DMS153 (cell line): ENCODE measurements around the gene WDR6.

Experiments used
- DNase-seq: peaks from one replicate; lab custom pipeline; 2025; lab: John Stamatoyannopoulos, UW

Gene WDR6

GRCh38 chr3:49007068-49007770 is at the start of gene WDR6:
WDR6 (plus strand) TSS chr3:49007391; CDS start chr3:49007432, 41 bp downstream.
- peak; percentile 87 for DNase-seq

- DNase-seq, result no peak
Observed at GRCh38 chr3:48960841-48961413, 46.3 kb upstream of the WDR6 start.

- DNase-seq, result no peak
Observed at GRCh38 chr3:48962340-48962739, 44.9 kb upstream of the WDR6 start.

- DNase-seq, result no peak
Observed at GRCh38 chr3:48962939-48963338, 44.3 kb upstream of the WDR6 start.

- no peak for DNase-seq
Observed at GRCh38 chr3:48963591-48963990, 43.6 kb upstream of the WDR6 start.

GRCh38 chr3:48966367-48966766 is 40.8 kb upstream of the WDR6 start:
- no peak for DNase-seq

GRCh38 chr3:48966876-48967361 is 40.3 kb upstream of the WDR6 start:
- DNase-seq, result no peak

- DNase-seq, result no peak
Observed at GRCh38 chr3:48970586-48970985, 36.6 kb upstream of the WDR6 start.

GRCh38 chr3:48974076-48974864 is 32.9 kb upstream of the WDR6 start:
- no peak for DNase-seq

- DNase-seq, result no peak
Observed at GRCh38 chr3:48979451-48979850, 27.7 kb upstream of the WDR6 start.

- no peak for DNase-seq
Observed at GRCh38 chr3:48980295-48980694, 26.9 kb upstream of the WDR6 start.

GRCh38 chr3:48982016-48982415 is 25.2 kb upstream of the WDR6 start:
- DNase-seq, result no peak

- no peak for DNase-seq
Observed at GRCh38 chr3:48982686-48983085, 24.5 kb upstream of the WDR6 start.

- DNase-seq, result no peak
Observed at GRCh38 chr3:48983096-48983495, 24.1 kb upstream of the WDR6 start.

- no peak for DNase-seq
Observed at GRCh38 chr3:48984663-48985062, 22.5 kb upstream of the WDR6 start.

GRCh38 chr3:48985831-48986376 is 21.3 kb upstream of the WDR6 start:
- DNase-seq, result no peak

- DNase-seq, result no peak
Observed at GRCh38 chr3:48989126-48989795, 17.9 kb upstream of the WDR6 start.

- no peak for DNase-seq
Observed at GRCh38 chr3:48989796-48990635, 17.2 kb upstream of the WDR6 start, which contains the start of gene P4HTM. P4HTM (plus strand) TSS chr3:48990241; CDS start chr3:48990257, 16 bp downstream.

GRCh38 chr3:48990636-48991469 is 16.3 kb upstream of the WDR6 start:
- DNase-seq, result no peak
